Cortex of kidney (tissue), 1 donor: Measurements from ENCODE around the gene TWIST2.

Experiments
- DNase-seq: peaks from one replicate; lab custom pipeline; 2025; lab: John Stamatoyannopoulos, UW

The TWIST2 gene

GRCh38 chr2:238838786-238839327, 9.0 kb upstream of the TWIST2 start:
- DNase-seq, result no peak

- DNase-seq, result no peak
Measured at GRCh38 chr2:238839428-238839827, 8.5 kb upstream of the TWIST2 start.

- no peak for DNase-seq
Measured at GRCh38 chr2:238841542-238842164, 6.2 kb upstream of the TWIST2 start.

DNA sequence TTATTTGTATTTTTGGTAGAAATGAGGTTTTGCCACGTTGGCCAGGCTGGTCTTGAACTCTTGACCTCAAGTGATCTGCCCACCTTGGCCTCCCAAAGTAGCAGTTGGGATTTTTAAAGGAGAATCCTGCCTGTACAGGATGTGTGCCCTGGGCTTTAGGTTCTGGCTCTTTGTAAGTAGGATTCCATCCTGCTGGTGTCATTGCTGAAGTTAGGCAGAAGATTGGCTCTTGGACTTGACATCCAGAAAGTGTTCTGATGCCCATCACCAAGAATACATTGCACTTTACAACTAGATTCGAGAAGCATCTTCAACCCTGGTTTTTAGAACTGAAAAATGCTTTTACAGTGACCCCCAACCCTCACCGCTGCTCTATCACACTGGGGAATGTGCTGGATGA, 4.4 kb upstream of the TWIST2 start:
- no peak for DNase-seq

DNA sequence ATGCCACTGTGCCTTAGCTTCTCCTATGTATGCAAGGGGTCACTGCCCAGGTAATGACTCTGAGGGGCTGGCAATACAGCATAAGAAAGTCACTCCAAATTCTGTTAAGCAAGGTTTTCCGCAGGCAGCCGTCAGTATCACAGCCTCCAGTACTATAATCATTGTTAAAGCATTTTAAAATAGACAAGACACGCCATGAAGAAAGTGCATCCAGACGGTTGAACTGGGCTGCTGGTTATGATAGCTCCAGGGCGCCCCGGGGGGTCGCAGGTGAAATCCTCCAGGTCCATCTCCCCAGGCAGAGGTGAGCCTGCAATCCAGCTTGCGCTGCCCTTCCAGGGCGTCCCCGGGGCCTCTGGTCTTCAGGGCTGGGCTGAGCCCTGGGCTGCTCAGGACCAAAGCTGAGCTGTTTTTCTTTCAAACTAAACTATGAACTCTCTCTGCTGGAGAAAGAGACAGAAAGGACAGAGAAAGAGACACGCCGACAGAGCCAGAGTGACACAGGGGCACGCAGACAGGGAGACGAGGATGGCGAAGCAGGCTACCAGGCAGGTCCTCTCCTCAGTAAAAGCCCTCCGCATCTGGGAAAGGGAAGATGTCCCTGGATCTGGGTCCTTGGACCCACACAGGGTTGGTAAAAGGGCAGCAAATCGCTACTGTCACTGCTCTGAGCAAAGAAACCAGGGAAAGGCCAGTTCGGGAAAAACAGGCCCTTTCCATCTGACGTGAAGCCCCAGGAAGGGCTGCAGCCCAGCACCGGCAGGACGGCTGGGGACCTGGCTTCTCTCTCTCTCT, 2.1 kb upstream of the TWIST2 start:
- no peak for DNase-seq

DNA sequence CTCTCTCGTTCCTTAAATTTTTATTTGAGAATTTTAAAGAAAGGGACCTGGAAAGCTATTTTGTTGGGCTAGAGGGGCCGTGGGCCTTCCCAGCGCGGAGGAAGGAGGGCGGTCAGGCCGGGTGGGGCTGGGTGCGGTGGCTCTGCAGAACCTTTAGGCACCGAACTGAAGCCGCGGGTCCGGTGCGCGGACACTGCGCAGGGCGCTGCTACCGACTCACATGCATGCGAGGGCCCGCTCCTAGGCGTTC, 1.6 kb upstream of the TWIST2 start:
- no peak for DNase-seq

- no peak for DNase-seq
Measured at GRCh38 chr2:238846628-238847418, 1.1 kb upstream of the TWIST2 start.

DNA sequence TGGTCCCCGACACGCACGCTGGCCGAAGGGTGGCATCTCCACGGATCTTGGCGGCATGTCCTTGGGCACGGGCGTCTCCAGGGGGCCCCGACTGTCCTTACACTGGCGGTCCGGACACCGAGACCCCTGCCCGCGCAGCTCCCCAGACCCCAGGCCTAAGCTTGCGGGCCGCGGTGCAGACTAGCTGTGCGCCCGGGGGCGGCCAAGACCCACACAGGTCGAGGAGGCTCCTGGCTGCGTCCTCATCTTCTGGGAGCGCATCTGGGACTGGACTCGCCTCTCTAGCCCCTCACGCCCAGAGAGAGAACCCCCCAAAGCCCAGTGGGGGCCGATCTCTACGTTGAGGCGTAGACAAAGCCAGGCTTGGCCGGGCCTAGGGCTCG, 475 bp upstream of the TWIST2 start:
- DNase-seq, result no peak

DNA sequence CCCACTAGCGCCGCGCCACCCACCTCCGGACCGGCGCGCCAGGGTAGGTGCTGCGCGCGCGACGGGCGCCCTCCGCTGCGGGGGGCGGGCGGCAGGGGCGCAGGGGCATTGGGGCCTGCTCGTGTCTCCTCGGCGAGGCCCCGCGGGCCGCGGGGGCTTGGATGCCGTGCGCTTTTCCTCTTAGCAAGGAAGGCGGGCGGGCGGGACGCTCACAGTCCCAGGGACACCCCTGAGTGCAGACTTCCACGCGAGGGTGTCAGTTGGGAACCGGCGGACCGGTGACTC, 748 bp downstream of the TWIST2 start:
- no peak for DNase-seq

GRCh38 chr2:238848976-238849853, 1.3 kb downstream of the TWIST2 start:
- DNase-seq, result no peak

DNA sequence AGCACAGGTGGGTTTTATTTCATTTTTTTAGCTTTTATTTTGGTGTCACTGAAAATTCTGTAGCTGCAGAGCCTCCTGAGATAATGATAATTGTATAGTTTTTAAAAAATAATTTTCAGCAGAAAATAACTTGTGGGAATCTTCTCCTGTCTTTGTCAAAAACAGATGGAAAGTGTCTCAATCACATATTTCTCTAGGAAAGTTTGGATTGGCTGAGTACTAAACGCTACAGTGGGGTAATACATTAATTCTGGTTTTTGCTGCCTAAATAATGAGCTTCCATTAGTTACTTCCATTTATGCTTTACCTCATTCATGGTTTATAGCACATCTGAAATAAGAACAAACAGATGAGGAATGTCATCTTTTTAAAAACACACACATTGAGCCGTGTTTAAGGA, 2.2 kb downstream of the TWIST2 start:
- DNase-seq, result no peak

DNA sequence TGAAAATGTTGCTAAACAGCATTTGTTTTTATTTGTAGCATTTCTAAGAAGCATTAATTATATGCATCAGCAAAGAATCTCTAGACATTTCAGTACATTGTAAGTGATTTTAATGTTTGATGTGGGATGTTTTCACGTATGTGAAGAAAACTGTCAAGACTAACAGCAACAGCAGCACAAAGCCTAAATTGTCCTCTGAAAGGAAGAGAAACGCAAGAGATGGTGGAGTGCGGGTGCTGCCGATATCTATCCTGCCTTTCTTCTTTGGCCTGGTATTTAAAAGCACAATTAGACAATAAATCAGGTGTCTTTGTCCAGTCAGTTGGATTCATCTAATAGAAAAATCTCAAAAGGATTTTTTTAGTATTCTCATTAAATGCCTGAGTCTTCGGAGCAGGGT, 3.1 kb downstream of the TWIST2 start:
- no peak for DNase-seq

DNA sequence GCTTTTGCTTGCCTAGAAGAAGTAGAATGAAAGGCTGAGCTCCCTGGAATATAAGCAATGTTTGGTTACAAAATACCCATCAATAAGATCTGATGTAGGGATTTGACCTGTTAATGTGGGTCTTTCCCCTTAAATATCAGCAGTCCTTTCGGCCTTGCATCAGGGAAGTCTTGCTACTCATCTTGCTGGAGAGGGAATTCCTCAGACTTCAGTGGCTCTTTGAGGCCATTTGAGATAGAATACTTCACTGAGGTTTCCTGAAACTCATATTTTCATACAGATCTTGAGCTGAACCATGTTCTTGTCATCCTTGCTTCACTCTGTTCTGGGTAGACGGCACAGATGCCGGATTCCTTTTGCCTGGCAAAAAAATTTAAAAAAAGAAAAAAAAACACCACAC, 3.9 kb downstream of the TWIST2 start:
- no peak for DNase-seq

- no peak for DNase-seq
Measured at GRCh38 chr2:238852206-238852869, 4.5 kb downstream of the TWIST2 start.

DNA sequence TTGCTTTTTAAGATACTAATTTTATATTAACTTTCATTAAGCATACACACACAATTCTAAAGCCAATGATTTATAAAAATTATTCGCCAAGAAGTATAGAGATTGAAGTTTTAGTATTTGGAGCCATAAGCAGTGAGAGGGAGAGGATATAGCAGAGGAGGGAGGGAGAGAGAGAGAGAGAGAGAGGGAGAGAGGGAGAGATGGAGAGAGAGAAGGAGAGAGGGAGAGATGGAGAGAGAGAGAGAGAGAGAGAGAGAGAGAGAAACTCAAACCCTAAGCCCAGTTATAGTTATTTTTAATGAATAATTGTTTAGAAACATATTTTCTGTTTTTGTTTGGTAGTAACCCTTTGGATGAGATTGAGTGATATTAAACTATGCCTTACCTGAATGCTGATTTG, 5.3 kb downstream of the TWIST2 start:
- DNase-seq, result no peak

- no peak for DNase-seq
Measured at GRCh38 chr2:238853721-238854120, 5.8 kb downstream of the TWIST2 start.

- no peak for DNase-seq
Measured at GRCh38 chr2:238854246-238854645, 6.4 kb downstream of the TWIST2 start.

- no peak for DNase-seq
Measured at GRCh38 chr2:238854699-238855229, 6.9 kb downstream of the TWIST2 start.

- DNase-seq, result no peak
Measured at GRCh38 chr2:238855299-238855698, 7.4 kb downstream of the TWIST2 start.

DNA sequence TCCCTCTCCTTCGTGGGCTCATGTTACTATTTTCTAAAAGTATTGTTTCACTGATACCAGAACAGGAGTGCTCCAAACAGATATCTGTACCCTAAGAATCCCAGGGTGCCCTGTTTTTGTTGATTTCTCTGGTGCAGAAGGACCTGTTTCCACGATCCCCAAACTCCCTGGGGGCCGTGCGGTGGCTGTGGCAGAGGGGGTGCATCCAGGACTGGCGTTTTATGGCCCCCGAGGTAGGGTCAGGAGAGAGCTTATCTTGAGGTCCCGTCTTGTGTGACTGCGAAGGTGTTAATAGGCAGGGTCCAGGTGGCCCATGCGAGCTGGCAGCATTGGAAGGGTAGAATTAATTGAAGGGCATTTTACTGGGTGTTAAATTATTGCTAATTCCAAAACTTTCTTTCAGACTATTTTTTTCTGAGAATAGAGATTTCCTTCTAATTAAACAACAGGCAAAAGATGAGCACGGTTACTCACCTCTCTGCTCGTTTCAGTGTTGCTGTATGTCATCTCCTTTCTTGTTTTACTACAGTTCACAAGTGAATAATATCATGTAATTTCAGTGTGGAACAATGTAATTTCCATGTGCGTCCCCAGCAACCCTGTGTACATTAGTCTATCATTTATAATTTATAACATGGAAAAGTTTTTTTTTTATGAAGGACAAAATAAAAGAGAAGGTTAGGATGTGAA, 8.2 kb downstream of the TWIST2 start:
- DNase-seq, result no peak
